ENCODE data around the gene GYPC. TPM values are rescaled to one million over a fixed set of nuclear protein-coding genes. Genes with fewer than 3 reads are reported as not detected.

Gene GYPC
- total RNA-seq, 2 donors from 2014 or later = 7.1 to 14.7 TPM

GRCh38 chr2:126704434-126705160 is 48.6 kb downstream of the GYPC start:
- Histone ChIP-seq H3K4me1 (no peaks in the 10 kb centered on the region), H3K27me3 (no peaks in the 10 kb centered on the region), H3K9ac (ENCODE audit: low read depth in 2 of 2, low read length in 2 of 2) (no peak overlapping the region), H3K9me3 (no peaks in the 10 kb centered on the region), H3K36me3 (no peaks in the 10 kb centered on the region), H3K27ac (no peak overlapping the region), H3K4me3 (no peak overlapping the region)
- no peak for TF ChIP-seq CTCF (IDR thresholded peaks at IDR 0.05)
- no peak for DNase-seq
- intact Hi-C loops (cut with DNase I) = no loop called here

- H3K27me3 ChIP-seq = no peaks in the 10 kb centered on the region
- TF ChIP-seq CTCF (IDR thresholded peaks at IDR 0.05) = no peak
- no peak overlapping the region for H3K4me3 ChIP-seq
- no peaks in the 10 kb centered on the region for H3K9me3 ChIP-seq
- H3K4me1 ChIP-seq = no peaks in the 10 kb centered on the region
- H3K36me3 ChIP-seq = no peaks in the 10 kb centered on the region
- no peak overlapping the region for H3K9ac ChIP-seq (ENCODE audit: low read depth in 2 of 2, low read length in 2 of 2)
- no peak for DNase-seq
- intact Hi-C loops (cut with DNase I) = no loop called here
- H3K27ac ChIP-seq = no peak overlapping the region
Observed at GRCh38 chr2:126707191-126707590, 51.2 kb downstream of the GYPC start.

GRCh38 chr2:126707941-126708340 is 52.0 kb downstream of the GYPC start:
- intact Hi-C loops (cut with DNase I) = no loop called here
- TF ChIP-seq CTCF (IDR thresholded peaks at IDR 0.05) = no peak

GRCh38 chr2:126714191-126714965 is 58.4 kb downstream of the GYPC start:
- Histone ChIP-seq H3K9ac (ENCODE audit: low read depth in 2 of 2, low read length in 2 of 2) (no peak overlapping the region), H3K9me3 (no peaks in the 10 kb centered on the region), H3K4me1 (no peaks in the 10 kb centered on the region), H3K27ac (no peak overlapping the region), H3K36me3 (no peaks in the 10 kb centered on the region), H3K27me3 (no peaks in the 10 kb centered on the region), H3K4me3 (no peak overlapping the region)
- DNase-seq = no peak
- intact Hi-C loops (cut with DNase I) = no loop called here
- no peak for TF ChIP-seq CTCF (IDR thresholded peaks at IDR 0.05)

More at GRCh38 chr2:126707941-126708340, 52.0 kb downstream of the GYPC start:
- Histone ChIP-seq H3K4me3 (no peak overlapping the region), H3K36me3 (no peaks in the 10 kb centered on the region), H3K9me3 (no peaks in the 10 kb centered on the region), H3K27me3 (no peaks in the 10 kb centered on the region), H3K27ac (no peak overlapping the region), H3K4me1 (no peaks in the 10 kb centered on the region), H3K9ac (ENCODE audit: low read depth in 2 of 2, low read length in 2 of 2) (no peak overlapping the region)
- no peak for DNase-seq

- no peaks in the 10 kb centered on the region for H3K4me1 ChIP-seq
- no peak overlapping the region for H3K9ac ChIP-seq (ENCODE audit: low read depth in 2 of 2, low read length in 2 of 2)
- DNase-seq = no peak
- intact Hi-C loops (cut with DNase I) = no loop called here
- H3K27ac ChIP-seq = no peak overlapping the region
- no peaks in the 10 kb centered on the region for H3K9me3 ChIP-seq
- no peaks in the 10 kb centered on the region for H3K27me3 ChIP-seq
- no peaks in the 10 kb centered on the region for H3K36me3 ChIP-seq
- no peak overlapping the region for H3K4me3 ChIP-seq
- TF ChIP-seq CTCF (IDR thresholded peaks at IDR 0.05) = no peak
Observed at GRCh38 chr2:126715111-126715510, 59.2 kb downstream of the GYPC start.
